A673 (cell line): ENCODE results near the gene SLC28A1.

Source experiments
- EZH2 ChIP-seq: fragments of 200-600 bp; sonication (generic); IDR thresholded peaks from 2 replicates; pipeline ENCODE4 v1.6.1; 2017; ENCODE audit warnings: borderline replicate concordance, low read depth, mild to moderate bottlenecking, mixed read lengths, antibody characterized with exemption, low read length; ENCODE audit not compliant: poor library complexity, severe bottlenecking
- TF ChIP-seq, protein P1 (sequence below): fragments of 300-800, 200-600 bp; sonication (generic); conservative IDR thresholded peaks from 2 replicates; pipeline ENCODE4 v1.5.1; 2017; ENCODE audit warnings: low read depth, mild to moderate bottlenecking, antibody characterized with exemption, low read length, moderate library complexity, mixed read lengths

DNA sequence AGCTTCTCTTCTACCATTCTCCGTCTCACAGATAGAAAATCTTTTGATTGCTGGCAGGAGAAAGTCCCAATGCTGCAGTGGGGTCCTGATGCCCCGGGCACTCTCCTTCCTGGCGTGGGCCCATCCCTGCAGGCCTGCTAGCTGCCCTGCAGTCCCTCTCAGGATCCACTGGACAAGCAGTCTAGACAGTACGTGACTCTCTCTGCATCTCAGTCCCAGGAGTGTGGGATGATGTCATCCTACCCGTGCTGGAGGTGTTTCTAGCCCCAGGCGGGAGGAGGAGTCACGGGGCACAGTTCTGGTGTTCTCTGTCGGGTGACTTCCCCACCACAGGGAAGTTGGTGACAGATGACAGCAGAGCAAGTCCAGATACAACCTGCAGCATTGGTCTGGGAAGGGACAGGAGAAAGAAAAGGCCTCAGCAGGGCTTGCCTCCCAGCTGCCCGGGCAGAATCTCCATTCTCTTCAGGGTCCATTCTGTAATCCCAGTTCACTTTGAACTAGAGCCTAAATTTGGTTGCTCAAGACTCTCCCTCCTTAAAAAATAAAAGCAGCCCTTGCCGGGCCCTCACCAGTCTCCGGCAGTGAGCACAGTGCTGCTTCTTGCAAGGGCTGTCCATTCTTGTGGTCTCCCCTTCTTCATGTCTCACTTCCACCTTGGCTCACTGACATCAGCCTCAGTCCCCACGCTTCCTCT, 30.6 kb downstream of the SLC28A1 start:
- TF ChIP-seq, protein P1, sequence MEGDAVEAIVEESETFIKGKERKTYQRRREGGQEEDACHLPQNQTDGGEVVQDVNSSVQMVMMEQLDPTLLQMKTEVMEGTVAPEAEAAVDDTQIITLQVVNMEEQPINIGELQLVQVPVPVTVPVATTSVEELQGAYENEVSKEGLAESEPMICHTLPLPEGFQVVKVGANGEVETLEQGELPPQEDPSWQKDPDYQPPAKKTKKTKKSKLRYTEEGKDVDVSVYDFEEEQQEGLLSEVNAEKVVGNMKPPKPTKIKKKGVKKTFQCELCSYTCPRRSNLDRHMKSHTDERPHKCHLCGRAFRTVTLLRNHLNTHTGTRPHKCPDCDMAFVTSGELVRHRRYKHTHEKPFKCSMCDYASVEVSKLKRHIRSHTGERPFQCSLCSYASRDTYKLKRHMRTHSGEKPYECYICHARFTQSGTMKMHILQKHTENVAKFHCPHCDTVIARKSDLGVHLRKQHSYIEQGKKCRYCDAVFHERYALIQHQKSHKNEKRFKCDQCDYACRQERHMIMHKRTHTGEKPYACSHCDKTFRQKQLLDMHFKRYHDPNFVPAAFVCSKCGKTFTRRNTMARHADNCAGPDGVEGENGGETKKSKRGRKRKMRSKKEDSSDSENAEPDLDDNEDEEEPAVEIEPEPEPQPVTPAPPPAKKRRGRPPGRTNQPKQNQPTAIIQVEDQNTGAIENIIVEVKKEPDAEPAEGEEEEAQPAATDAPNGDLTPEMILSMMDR, result no peak
- TF ChIP-seq EZH2, result no peak
